COLO668 (cell line): ENCODE results near the gene ESRRA.

Experiments
- DNase-seq: peaks from one replicate; lab custom pipeline; 2025; ENCODE audit not compliant: unreplicated experiment; lab: John Stamatoyannopoulos, UW

Gene ESRRA

GRCh38 chr11:64305075-64305690 lies at the start of gene ESRRA:
Gene ESRRA, plus strand, starts transcription at chr11:64305524. Its CDS starts 1,656 bp downstream, at chr11:64307180.
- peak; percentile 100 for DNase-seq

DNA sequence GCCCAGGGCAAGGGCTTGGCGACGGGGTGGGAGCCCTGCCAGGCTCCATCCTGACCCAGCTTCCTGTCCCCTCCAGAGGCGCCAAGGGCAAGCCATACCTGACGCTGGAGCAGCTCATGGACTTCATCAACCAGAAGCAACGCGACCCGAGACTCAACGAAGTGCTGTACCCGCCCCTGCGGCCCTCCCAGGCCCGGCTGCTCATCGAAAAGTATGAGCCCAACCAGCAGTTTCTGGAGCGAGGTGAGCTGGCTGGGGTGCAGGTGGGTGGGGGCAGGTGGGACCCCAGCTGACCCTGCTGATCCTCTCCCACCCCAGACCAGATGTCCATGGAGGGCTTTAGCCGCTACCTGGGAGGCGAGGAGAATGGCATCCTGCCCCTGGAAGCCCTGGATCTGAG lies 49.0 kb upstream of the ESRRA start:
- DNase-seq: no peak

DNA sequence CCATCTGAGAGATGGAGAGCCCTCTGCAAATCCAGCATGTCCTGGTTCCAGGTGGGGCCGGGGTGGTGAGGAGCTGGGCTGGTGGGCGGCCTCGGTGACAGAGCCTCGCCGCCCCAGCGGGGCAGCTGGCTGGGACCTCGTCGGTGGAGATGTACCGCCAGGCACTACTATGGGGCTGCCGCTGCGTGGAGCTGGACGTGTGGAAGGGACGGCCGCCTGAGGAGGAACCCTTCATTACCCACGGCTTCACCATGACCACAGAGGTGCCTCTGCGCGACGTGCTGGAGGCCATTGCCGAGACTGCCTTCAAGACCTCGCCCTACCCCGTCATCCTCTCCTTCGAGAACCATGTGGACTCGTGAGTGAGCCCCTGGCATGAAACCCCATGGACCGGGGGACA lies 47.0 kb upstream of the ESRRA start:
- DNase-seq: no peak

DNA sequence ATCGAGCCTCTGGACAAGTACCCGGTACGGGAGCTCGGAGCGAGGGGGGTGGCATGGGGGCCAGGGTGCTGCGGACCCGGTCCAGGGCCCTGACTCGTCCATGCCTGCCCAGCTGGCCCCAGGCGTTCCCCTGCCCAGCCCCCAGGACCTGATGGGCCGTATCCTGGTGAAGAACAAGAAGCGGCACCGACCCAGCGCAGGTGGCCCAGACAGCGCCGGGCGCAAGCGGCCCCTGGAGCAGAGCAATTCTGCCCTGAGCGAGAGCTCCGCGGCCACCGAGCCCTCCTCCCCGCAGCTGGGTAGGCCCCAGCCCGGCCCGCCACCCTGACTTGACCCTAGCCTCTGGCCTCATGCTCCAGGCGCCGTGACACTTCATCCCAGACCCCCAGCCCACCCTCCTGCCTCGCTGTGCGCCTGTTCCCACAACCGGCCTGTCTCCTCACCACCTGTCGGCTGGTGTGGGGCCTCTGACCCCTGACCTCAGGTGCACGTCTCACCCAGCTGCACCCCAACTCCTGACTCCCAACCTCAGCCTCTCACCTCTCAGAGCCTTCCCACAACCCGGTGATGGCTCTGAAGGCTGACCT lies 46.3 kb upstream of the ESRRA start:
- DNase-seq: no peak

GRCh38 chr11:64259533-64260067 lies 45.7 kb upstream of the ESRRA start:
- DNase-seq: no peak

GRCh38 chr11:64260147-64260708 lies 45.1 kb upstream of the ESRRA start:
- DNase-seq: no peak

DNA sequence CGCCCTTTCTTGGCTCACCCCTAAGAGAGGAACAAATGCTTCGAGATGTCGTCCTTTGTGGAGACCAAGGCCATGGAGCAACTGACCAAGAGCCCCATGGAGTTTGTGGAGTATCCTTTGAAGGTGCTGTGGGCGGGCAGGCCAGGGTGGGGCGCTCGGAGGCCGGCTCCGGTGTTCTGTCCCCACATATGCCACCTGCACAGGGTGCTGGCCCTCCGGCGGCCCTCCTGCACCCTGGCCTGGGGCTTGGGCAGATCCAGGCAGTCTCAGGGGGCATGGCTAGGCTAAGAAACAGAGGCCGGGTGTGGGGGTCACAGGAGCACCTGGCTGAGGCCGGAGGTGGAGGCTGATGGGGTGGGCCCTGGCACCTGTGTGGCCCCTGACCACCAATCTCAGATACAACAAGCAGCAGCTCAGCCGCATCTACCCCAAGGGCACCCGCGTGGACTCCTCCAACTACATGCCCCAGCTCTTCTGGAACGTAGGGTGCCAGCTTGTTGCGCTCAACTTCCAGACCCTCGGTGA lies 43.7 kb upstream of the ESRRA start:
- no peak for DNase-seq

DNA sequence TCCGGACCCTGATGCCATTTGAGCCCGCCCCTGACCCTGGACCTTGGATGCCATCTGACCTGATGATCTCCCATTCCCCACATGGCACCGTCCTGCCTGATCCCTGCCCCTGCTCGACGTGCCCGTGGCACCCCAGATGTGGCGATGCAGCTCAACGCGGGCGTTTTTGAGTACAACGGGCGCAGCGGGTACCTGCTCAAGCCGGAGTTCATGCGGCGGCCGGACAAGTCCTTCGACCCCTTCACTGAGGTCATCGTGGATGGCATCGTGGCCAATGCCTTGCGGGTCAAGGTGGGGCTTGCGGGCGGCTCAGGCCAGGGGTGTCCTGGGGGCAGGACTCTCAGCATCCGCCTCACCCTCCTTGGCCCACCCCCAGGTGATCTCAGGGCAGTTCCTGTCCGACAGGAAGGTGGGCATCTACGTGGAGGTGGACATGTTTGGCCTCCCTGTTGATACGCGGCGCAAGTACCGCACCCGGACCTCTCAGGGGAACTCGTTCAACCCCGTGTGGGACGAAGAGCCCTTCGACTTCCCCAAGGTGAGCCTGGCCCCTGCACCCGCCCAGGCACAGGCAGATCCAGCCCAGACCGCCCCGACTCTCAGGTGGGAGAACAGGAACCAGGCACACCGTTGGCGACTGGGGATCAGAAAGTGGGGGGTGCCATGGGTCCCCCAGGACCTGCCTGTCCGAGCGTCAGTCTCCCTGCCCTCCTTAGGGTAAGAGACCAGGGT lies 42.9 kb upstream of the ESRRA start:
- DNase-seq: no peak

DNA sequence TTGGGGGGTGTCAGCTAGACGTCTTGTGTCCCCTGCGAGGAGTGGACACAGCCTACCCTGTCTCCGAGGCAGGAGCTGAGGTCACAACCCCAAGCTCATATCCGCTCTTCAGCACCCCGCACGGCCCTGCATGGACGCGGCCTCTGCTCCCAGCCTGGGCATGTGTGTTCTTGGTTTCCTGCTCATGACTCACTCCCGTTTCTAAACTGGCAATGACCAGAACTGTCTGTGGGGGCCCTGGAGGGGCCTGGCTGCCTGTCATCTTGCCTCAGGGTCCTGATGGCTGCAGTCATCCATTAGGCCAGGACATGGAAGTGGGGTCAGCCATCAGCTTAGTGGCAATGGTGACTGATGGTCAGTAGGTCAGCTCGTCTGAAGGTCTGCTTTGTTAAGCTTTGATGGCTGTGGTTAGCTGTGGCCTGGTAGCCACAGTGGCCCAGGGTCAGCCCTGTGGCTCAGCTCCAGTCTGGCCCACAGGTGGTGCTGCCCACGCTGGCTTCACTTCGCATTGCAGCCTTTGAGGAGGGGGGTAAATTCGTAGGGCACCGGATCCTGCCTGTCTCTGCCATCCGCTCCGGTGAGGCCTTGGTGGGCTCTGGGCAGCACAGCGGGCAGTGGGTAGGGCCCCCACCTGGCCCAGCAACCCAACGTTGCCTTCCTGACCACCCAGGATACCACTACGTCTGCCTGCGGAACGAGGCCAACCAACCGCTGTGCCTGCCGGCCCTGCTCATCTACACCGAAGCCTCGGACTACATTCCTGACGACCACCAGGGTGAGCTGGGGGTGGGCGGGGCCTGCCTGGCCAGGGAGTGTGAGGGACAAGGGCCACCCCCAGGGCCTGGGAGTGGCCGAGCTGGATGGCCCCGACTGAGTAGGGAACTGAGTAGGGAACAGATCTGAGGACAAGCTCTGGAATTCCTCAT lies 42.0 kb upstream of the ESRRA start:
- no peak for DNase-seq

- no peak for DNase-seq
Observed at GRCh38 chr11:64263947-64264317, 41.4 kb upstream of the ESRRA start.

DNA sequence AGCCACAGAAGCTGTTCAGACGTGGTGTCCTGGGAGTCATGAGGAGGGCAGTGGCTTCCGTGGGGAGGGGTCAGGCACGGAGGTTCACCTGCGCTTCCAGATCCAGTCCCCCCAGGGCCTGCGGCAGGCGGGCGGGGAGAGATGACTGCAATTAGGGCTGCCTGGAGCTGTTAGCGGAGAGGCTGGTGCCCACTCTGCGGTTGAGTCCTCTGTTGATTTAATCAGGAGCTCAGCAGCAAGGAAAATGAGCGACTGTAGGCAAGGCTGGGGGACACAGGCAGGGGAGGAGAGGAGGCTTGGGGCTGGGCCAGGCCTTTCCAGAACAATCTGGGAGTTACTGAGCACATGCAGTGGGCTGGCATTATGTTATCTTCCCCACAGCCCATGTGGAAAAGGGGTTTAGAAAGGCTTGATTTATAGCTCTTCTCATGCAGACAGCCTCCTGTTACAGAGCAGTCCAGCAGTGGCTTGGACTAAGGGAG lies 40.9 kb upstream of the ESRRA start:
- no peak for DNase-seq

GRCh38 chr11:64265176-64266160 lies 39.9 kb upstream of the ESRRA start:
- no peak for DNase-seq

- DNase-seq: no peak
Observed at GRCh38 chr11:64266339-64266738, 39.0 kb upstream of the ESRRA start.

- DNase-seq: peak; percentile 29
Observed at GRCh38 chr11:64267207-64267945, 37.9 kb upstream of the ESRRA start.

DNA sequence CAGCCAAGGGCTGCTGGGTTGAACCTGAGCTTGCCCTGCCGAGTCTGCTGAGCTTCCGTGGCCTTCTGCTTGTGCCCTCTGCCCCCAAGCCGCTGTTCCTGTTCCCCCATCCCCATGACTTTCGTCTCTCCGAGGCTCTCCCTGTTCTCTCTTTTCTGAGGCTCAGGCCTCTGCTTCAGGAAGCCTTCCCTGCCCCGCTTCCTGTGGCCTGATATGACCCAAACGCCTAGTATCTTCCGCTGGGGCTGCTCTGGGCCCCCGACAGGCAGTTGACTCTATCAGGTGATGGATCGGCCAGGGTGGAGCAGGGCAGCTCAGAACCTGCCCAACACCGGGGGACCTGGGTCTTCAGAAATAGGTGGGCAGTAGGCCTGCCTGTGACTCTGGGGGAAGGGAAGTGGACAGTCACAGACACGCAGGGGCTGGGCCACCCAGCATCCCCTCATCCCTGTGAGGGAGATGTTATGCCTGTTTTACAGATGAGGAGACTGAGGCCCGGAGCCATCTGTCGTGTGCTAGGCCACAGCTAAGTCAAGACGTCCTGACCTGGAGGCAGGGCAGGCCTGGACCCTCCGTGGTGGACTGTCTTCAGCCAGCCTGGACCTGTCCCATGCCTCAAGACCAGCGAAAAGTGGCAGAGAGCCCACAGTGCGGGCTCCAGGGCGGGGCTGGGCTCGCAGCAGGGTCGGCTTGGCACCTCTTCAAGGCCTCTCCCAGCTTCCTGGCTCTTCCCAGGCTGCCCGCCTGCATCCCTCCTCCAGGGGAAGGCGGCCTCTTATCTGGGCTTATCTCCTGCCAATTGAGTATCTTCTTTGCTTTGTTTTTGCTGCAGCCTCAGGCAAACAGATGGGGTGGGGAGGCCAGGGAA lies 37.1 kb upstream of the ESRRA start:
- peak; percentile 16 for DNase-seq

- peak; percentile 56 for DNase-seq
Observed at GRCh38 chr11:64268893-64269539, 36.3 kb upstream of the ESRRA start.
